Neural cell (in vitro differentiated cells): Measurements from ENCODE around the gene RAB3C. TPM values are rescaled to one million over a fixed set of nuclear protein-coding genes. Genes with fewer than 3 reads are reported as not detected.

Experiments
- H2AFZ ChIP-seq: fragments of 200-600, 300-800 bp; sonication (generic), shearing (Covaris generic); 2 replicates; pipeline ENCODE4 v1.6.0; 2014; ENCODE audit warnings: low read depth, mild to moderate bottlenecking, antibody characterized with exemption, low read length, moderate library complexity
- H3F3A ChIP-seq: fragments of 200-600 bp; shearing (Covaris generic); 2 replicates; pipeline ENCODE4 v1.6.1; 2016; ENCODE audit warnings: mild to moderate bottlenecking, moderate library complexity, mixed read lengths, antibody characterized with exemption, low read length; ENCODE audit not compliant: insufficient read depth, poor library complexity, severe bottlenecking
- H3K27ac ChIP-seq: fragments of 200-600, 300-800 bp; sonication (generic), shearing (Covaris generic); 2 replicates; pipeline ENCODE4 v1.5.1; 2014; ENCODE audit warnings: mild to moderate bottlenecking, low read length, moderate library complexity
- H3K27me3 ChIP-seq: fragments of 300-800, 200-600 bp; sonication (generic), shearing (Covaris generic); 2 replicates; pipeline ENCODE4 v1.6.0; 2014; ENCODE audit warnings: mild to moderate bottlenecking, low read depth, low read length, moderate library complexity; ENCODE audit not compliant: insufficient read depth
- H3K36me3 ChIP-seq: fragments of 300-800, 200-600 bp; sonication (generic), shearing (Covaris generic); 2 replicates; pipeline ENCODE4 v1.5.1; 2014; ENCODE audit warnings: mild to moderate bottlenecking, antibody characterized with exemption, low read length, moderate library complexity; ENCODE audit not compliant: insufficient read depth
- H3K4me2 ChIP-seq: fragments of 300-800, 200-600 bp; sonication (generic), shearing (Covaris generic); 2 replicates; pipeline ENCODE4 v1.6.0; 2014; ENCODE audit warnings: mild to moderate bottlenecking, low read length
- H3K4me3 ChIP-seq: fragments of 300-800, 200-600 bp; sonication (generic), shearing (Covaris generic); 2 replicates; pipeline ENCODE4 v1.5.1; 2014; ENCODE audit warnings: mild to moderate bottlenecking, low read length, moderate library complexity
- H3K79me2 ChIP-seq: fragments of 200-600 bp; shearing (Covaris generic); replicated peaks from 2 replicates; pipeline ENCODE4 v1.6.0; 2014; ENCODE audit warnings: mild to moderate bottlenecking, low read length, moderate library complexity; ENCODE audit not compliant: insufficient read depth
- H3K9ac ChIP-seq: fragments of 300-800, 200-600 bp; sonication (generic), shearing (Covaris generic); 2 replicates; pipeline ENCODE4 v1.6.1; 2016; ENCODE audit warnings: mild to moderate bottlenecking, low read length, mixed read lengths
- H3K9me2 ChIP-seq: fragments of 200-600 bp; shearing (Covaris generic); 2 replicates; pipeline ENCODE4 v1.6.1; 2016; ENCODE audit warnings: mild to moderate bottlenecking, low read length, mixed read lengths; ENCODE audit not compliant: insufficient read depth
- H3K9me3 ChIP-seq: fragments of 200-600, 300-800 bp; sonication (generic), shearing (Covaris generic); 2 replicates; pipeline ENCODE4 v1.6.1; 2016; ENCODE audit warnings: mild to moderate bottlenecking, mixed run types, low read length, moderate library complexity, mixed read lengths
- H4K20me1 ChIP-seq: fragments of 200-600 bp; shearing (Covaris generic); 2 replicates; pipeline ENCODE4 v1.6.1; 2016; ENCODE audit warnings: mild to moderate bottlenecking, mixed run types; ENCODE audit not compliant: insufficient read depth
- EP300 ChIP-seq: fragments of 450-650 bp; conservative IDR thresholded peaks from 2 replicates; pipeline ENCODE4 v1.6.1; 2014; ENCODE audit warnings: antibody characterized with exemption, mild to moderate bottlenecking, moderate library complexity; ENCODE audit not compliant: poor library complexity, severe bottlenecking
- EZH2 ChIP-seq: fragments of 200-600, 300-800 bp; shearing (Covaris generic), sonication (generic); IDR thresholded peaks from 2 replicates; pipeline ENCODE4 v1.6.1; 2014; ENCODE audit warnings: antibody characterized with exemption, low read length, borderline replicate concordance, mild to moderate bottlenecking; ENCODE audit not compliant: insufficient read depth, poor library complexity, severe bottlenecking
- MXI1 ChIP-seq: fragments of 450-650 bp; conservative IDR thresholded peaks from 2 replicates; pipeline ENCODE4 v1.6.1; 2014; ENCODE audit warnings: antibody characterized with exemption, mild to moderate bottlenecking; ENCODE audit not compliant: poor library complexity, severe bottlenecking
- POLR2AphosphoS5 ChIP-seq: IDR thresholded peaks from 2 replicates; pipeline ENCODE4 v1.6.1; 2012
- RAD21 ChIP-seq: fragments of 450-650 bp; conservative IDR thresholded peaks from 2 replicates; pipeline ENCODE4 v1.6.1; 2014; ENCODE audit warnings: antibody characterized with exemption, mild to moderate bottlenecking, moderate library complexity
- SMC3 ChIP-seq: fragments of 450-650 bp; conservative IDR thresholded peaks from 2 replicates; pipeline ENCODE4 v1.6.1; 2014; ENCODE audit warnings: antibody characterized with exemption, mild to moderate bottlenecking, moderate library complexity; ENCODE audit not compliant: poor library complexity
- TAF1 ChIP-seq: IDR thresholded peaks from 2 replicates; pipeline ENCODE4 v1.6.1; 2012; ENCODE audit warnings: low read depth
- polyA plus RNA-seq: library from polyadenylated mRNA; depleted of rRNA; stranded (reverse); fragments of >200 nt; gene quantifications from 2 replicates; pipeline ENCODE4 v1.2.3, GENCODE V29; 2014
- TF ChIP-seq, protein P1 (sequence below): IDR thresholded peaks from 2 replicates; pipeline ENCODE4 v1.6.1; 2012; ENCODE audit warnings: borderline replicate concordance
- TF ChIP-seq, protein P2 (sequence below): fragments of 450-650 bp; IDR thresholded peaks from 2 replicates; pipeline ENCODE4 v1.5.1; 2014; ENCODE audit warnings: antibody characterized with exemption, mild to moderate bottlenecking, moderate library complexity; ENCODE audit not compliant: poor library complexity, severe bottlenecking

Gene RAB3C
- polyA plus RNA-seq, 1 donor from 2014 or later, result 94.3 TPM

DNA sequence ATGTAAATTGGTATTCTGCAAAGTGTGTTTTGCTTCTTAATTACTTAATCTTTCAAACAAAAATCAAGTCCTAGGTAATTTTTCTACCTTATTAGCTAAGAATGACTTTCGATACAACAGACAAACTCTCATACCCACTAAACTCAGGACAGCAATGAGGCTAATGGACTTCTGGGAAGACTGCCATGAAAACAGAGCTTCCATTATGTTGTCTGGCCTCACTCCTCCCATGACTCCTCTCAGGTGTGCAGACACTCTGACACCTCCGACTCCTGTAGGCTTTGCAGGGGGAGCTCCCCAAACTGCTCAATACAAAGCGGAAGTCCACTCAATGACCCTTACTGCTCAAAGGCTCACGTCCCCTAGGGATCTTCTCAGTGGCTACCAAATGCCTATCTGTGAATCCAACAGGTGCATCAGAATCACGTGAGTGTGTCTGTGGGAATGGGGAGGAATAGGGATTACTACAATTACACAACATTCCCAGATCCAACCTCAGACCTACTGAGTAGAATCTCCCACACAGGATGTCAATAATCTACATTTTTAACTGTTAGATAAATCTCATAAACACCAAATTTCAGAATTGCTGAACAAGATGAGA, 289.9 kb downstream of the RAB3C start:
- H3K79me2 ChIP-seq, result no peaks in the 10 kb centered on the region
- no peak overlapping the region for H3K4me3 ChIP-seq
- TF ChIP-seq EP300 (no peak), RAD21 (no peak), EZH2 (no peak), POLR2AphosphoS5 (no peak), TAF1 (no peak), SMC3 (no peak), MXI1 (no peak)
- TF ChIP-seq, protein P1, sequence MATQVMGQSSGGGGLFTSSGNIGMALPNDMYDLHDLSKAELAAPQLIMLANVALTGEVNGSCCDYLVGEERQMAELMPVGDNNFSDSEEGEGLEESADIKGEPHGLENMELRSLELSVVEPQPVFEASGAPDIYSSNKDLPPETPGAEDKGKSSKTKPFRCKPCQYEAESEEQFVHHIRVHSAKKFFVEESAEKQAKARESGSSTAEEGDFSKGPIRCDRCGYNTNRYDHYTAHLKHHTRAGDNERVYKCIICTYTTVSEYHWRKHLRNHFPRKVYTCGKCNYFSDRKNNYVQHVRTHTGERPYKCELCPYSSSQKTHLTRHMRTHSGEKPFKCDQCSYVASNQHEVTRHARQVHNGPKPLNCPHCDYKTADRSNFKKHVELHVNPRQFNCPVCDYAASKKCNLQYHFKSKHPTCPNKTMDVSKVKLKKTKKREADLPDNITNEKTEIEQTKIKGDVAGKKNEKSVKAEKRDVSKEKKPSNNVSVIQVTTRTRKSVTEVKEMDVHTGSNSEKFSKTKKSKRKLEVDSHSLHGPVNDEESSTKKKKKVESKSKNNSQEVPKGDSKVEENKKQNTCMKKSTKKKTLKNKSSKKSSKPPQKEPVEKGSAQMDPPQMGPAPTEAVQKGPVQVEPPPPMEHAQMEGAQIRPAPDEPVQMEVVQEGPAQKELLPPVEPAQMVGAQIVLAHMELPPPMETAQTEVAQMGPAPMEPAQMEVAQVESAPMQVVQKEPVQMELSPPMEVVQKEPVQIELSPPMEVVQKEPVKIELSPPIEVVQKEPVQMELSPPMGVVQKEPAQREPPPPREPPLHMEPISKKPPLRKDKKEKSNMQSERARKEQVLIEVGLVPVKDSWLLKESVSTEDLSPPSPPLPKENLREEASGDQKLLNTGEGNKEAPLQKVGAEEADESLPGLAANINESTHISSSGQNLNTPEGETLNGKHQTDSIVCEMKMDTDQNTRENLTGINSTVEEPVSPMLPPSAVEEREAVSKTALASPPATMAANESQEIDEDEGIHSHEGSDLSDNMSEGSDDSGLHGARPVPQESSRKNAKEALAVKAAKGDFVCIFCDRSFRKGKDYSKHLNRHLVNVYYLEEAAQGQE, result no peak
- TF ChIP-seq, protein P2, sequence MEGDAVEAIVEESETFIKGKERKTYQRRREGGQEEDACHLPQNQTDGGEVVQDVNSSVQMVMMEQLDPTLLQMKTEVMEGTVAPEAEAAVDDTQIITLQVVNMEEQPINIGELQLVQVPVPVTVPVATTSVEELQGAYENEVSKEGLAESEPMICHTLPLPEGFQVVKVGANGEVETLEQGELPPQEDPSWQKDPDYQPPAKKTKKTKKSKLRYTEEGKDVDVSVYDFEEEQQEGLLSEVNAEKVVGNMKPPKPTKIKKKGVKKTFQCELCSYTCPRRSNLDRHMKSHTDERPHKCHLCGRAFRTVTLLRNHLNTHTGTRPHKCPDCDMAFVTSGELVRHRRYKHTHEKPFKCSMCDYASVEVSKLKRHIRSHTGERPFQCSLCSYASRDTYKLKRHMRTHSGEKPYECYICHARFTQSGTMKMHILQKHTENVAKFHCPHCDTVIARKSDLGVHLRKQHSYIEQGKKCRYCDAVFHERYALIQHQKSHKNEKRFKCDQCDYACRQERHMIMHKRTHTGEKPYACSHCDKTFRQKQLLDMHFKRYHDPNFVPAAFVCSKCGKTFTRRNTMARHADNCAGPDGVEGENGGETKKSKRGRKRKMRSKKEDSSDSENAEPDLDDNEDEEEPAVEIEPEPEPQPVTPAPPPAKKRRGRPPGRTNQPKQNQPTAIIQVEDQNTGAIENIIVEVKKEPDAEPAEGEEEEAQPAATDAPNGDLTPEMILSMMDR, result no peak
- no peaks in the 10 kb centered on the region for H3F3A ChIP-seq
- no peak overlapping the region for H3K4me2 ChIP-seq
- no peaks in the 10 kb centered on the region for H4K20me1 ChIP-seq
- no peaks in the 10 kb centered on the region for H3K9me3 ChIP-seq
- H3K27me3 ChIP-seq, result no peaks in the 10 kb centered on the region
- H3K9me2 ChIP-seq, result no peaks in the 10 kb centered on the region
- H3K27ac ChIP-seq, result no peak overlapping the region
- H3K36me3 ChIP-seq, result no peaks in the 10 kb centered on the region
- no peak overlapping the region for H3K9ac ChIP-seq
- H2AFZ ChIP-seq, result no peak overlapping the region

DNA sequence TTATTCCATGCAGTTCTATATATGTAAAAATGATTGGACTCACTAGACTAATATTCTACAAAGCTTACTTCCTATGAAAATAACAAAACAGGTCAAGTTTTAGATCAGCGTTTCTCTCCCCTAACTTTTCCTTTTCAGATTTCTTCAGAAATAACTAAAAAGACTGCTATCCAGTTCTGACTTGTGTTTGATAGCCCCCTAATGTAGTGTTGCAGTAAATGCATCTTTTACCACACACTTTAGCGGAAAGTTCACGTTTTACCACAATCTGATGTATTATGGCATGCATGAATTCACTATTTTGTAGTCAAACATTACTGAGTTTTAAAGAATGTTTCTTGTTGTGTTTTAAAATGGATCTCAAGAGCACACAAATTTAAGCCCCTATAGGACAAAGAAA, 292.7 kb downstream of the RAB3C start:
- peak; percentile 38 for TF ChIP-seq RAD21
- no peak for TF ChIP-seq TAF1
- no peak for TF ChIP-seq EP300
- TF ChIP-seq, protein P2, result peak; percentile 39
- no peaks in the 10 kb centered on the region for H3K27me3 ChIP-seq
- no peaks in the 10 kb centered on the region for H3K36me3 ChIP-seq
- no peaks in the 10 kb centered on the region for H3K9me3 ChIP-seq
- H3K27ac ChIP-seq, result no peak overlapping the region
- no peaks in the 10 kb centered on the region for H3K79me2 ChIP-seq
- no peak overlapping the region for H3K4me3 ChIP-seq
- no peaks in the 10 kb centered on the region for H4K20me1 ChIP-seq
- H2AFZ ChIP-seq, result no peak overlapping the region
- H3K9me2 ChIP-seq, result no peaks in the 10 kb centered on the region
- H3F3A ChIP-seq, result no peaks in the 10 kb centered on the region
- H3K4me2 ChIP-seq, result no peak overlapping the region
- H3K9ac ChIP-seq, result no peak overlapping the region
